IMR-90 (cell line): ENCODE measurements around the gene ZNF423. TPM values are rescaled to one million over a fixed set of nuclear protein-coding genes. Genes with fewer than 3 reads are reported as not detected.
A peak's percentile ranks its signal among the peaks of the same experiment; 100 is the strongest.

Experiments
- ATAC-seq: fragments of 200-7000 bp; cut with Tn5 transposase; 2 replicates; pipeline ENCODE4 v1.9.1; 2020; ENCODE audit warnings: low read depth, mild to moderate bottlenecking, moderate library complexity
- BruUV-seq: library from RNA; stranded (reverse); fragments of 400-500 nt; replicated peaks from 2 replicates; lab custom pipeline; 2021; lab: Mats Ljungman, UMichigan
- CTCF ChIA-PET: fragments of 300-600 bp; formaldehyde crosslinking; extraction: SDS; loops from one replicate; lab custom pipeline; 2021; ENCODE audit warnings: antibody characterized with exemption; lab: Yijun Ruan, JAX
- POLR2A ChIA-PET: fragments of 300-600 bp; sonication (Branson Sonifier 250); formaldehyde crosslinking; loops from one replicate; lab custom pipeline; 2022; ENCODE audit warnings: antibody characterized with exemption; ENCODE audit not compliant: unreplicated experiment; lab: Charles Lee
- DNase-seq: peaks from one replicate; pipeline ENCODE4 v3.0.0; 2013
- H2AFZ ChIP-seq: replicated peaks from 2 replicates; pipeline ENCODE3; 2013; ENCODE audit warnings: low read length, mild to moderate bottlenecking; ENCODE audit not compliant: poor library complexity
- H2AK5ac ChIP-seq: 2 replicates; pipeline ENCODE4 v1.6.1; 2013; ENCODE audit warnings: low read depth, low read length, inconsistent platforms
- H2AK9ac ChIP-seq: replicated peaks from 2 replicates; pipeline ENCODE3; 2013; ENCODE audit warnings: mild to moderate bottlenecking, low read depth, low read length, moderate library complexity; ENCODE audit not compliant: poor library complexity
- H2BK120ac ChIP-seq: 2 replicates; pipeline ENCODE4 v1.6.1; 2013; ENCODE audit warnings: low read depth, low read length, inconsistent platforms
- H2BK15ac ChIP-seq: 3 replicates; pipeline ENCODE4 v1.6.1; 2013; ENCODE audit warnings: low read depth, low read length, inconsistent platforms
- H2BK20ac ChIP-seq: 2 replicates; pipeline ENCODE4 v1.6.1; 2013; ENCODE audit warnings: low read depth, mild to moderate bottlenecking, inconsistent platforms, low read length, moderate library complexity
- H2BK5ac ChIP-seq: 2 replicates; pipeline ENCODE4 v1.6.1; 2013; ENCODE audit warnings: mild to moderate bottlenecking, low read depth, low read length, inconsistent platforms; ENCODE audit not compliant: poor library complexity, severe bottlenecking
- H3K14ac ChIP-seq: replicated peaks from 2 replicates; pipeline ENCODE4 v1.6.1; 2013; ENCODE audit warnings: low read depth, low read length, inconsistent platforms
- H3K18ac ChIP-seq: 2 replicates; pipeline ENCODE4 v1.6.1; 2013; ENCODE audit warnings: low read depth, low read length, control low read depth
- H3K23ac ChIP-seq: 2 replicates; pipeline ENCODE4 v1.6.1; 2013; ENCODE audit warnings: low read depth, low read length, inconsistent platforms
- H3K27ac ChIP-seq: 2 replicates; pipeline ENCODE4 v1.5.1; 2013; ENCODE audit warnings: mild to moderate bottlenecking, control low read depth, low read length; ENCODE audit not compliant: insufficient read depth
- H3K27me3 ChIP-seq: 2 replicates; pipeline ENCODE4 v1.6.1; 2013; ENCODE audit warnings: low read length; ENCODE audit not compliant: control insufficient read depth, insufficient read depth
- H3K36me3 ChIP-seq: 2 replicates; pipeline ENCODE4 v1.6.1; 2013; ENCODE audit warnings: low read length, mixed read lengths; ENCODE audit not compliant: control insufficient read depth, insufficient read depth
- H3K4ac ChIP-seq: 2 replicates; pipeline ENCODE4 v1.6.1; 2013; ENCODE audit warnings: low read depth, low read length, inconsistent platforms
- H3K4me1 ChIP-seq: 2 replicates; pipeline ENCODE4 v1.6.1; 2013; ENCODE audit warnings: low read length, mixed read lengths; ENCODE audit not compliant: control insufficient read depth, insufficient read depth
- H3K4me2 ChIP-seq: 2 replicates; pipeline ENCODE4 v1.6.1; 2013; ENCODE audit warnings: low read depth, mild to moderate bottlenecking, control low read depth, low read length, moderate library complexity
- H3K4me3 ChIP-seq: 2 replicates; pipeline ENCODE4 v1.5.1; 2013; ENCODE audit warnings: low read depth, mild to moderate bottlenecking, control low read depth, low read length, moderate library complexity; ENCODE audit not compliant: insufficient read depth
- H3K56ac ChIP-seq: 2 replicates; pipeline ENCODE4 v1.6.1; 2013; ENCODE audit warnings: low read length, inconsistent platforms; ENCODE audit not compliant: insufficient read depth; ENCODE audit errors: extremely low read depth
- H3K79me1 ChIP-seq, 2 experiments: 2 replicates each; pipeline ENCODE4 v1.6.1; 2013; ENCODE audit warnings: low read length in 2 of 2, inconsistent platforms in 1 of 2, low read depth in 1 of 2
- H3K9ac ChIP-seq: 2 replicates; pipeline ENCODE4 v1.6.1; 2013; ENCODE audit warnings: low read depth, low read length, control low read depth
- H3K9me1 ChIP-seq: 2 replicates; pipeline ENCODE4 v1.6.1; 2013; ENCODE audit warnings: low read length, inconsistent platforms; ENCODE audit not compliant: insufficient read depth
- H3K9me3 ChIP-seq: 2 replicates; pipeline ENCODE4 v1.6.1; 2013; ENCODE audit warnings: low read length; ENCODE audit not compliant: control insufficient read depth, insufficient read depth
- H4K20me1 ChIP-seq: 2 replicates; pipeline ENCODE4 v1.6.1; 2013; ENCODE audit warnings: low read length, inconsistent platforms; ENCODE audit not compliant: insufficient read depth
- H4K5ac ChIP-seq: 2 replicates; pipeline ENCODE4 v1.6.1; 2013; ENCODE audit warnings: mild to moderate bottlenecking, low read depth, low read length, control low read depth
- H4K8ac ChIP-seq, 2 experiments: 2 replicates each; pipeline ENCODE4 v1.6.1; 2013; ENCODE audit warnings: low read depth in 2 of 2, low read length in 2 of 2, control low read depth in 1 of 2, inconsistent platforms in 1 of 2
- H4K91ac ChIP-seq: 2 replicates; pipeline ENCODE4 v1.6.1; 2013; ENCODE audit warnings: low read depth, low read length, inconsistent platforms; ENCODE audit not compliant: insufficient read depth
- CEBPB ChIP-seq: IDR thresholded peaks from 2 replicates; pipeline ENCODE4 v1.6.1; 2012; ENCODE audit warnings: low read depth, low read length, improper control_type of control experiment
- CHD1 ChIP-seq: IDR thresholded peaks from 2 replicates; pipeline ENCODE4 v1.6.1; 2012; ENCODE audit warnings: low read depth, low read length, improper control_type of control experiment
- FOS ChIP-seq: fragments of 150-350 bp; IDR thresholded peaks from 2 replicates; pipeline ENCODE4 v1.6.1; 2016; ENCODE audit warnings: low read depth, low read length
- MAFK ChIP-seq: IDR thresholded peaks from 2 replicates; pipeline ENCODE4 v1.6.1; 2012; ENCODE audit warnings: low read depth, low read length, improper control_type of control experiment
- MAZ ChIP-seq: IDR thresholded peaks from 2 replicates; pipeline ENCODE4 v1.6.1; 2012; ENCODE audit warnings: low read depth, mild to moderate bottlenecking, low read length, improper control_type of control experiment, moderate library complexity, borderline replicate concordance
- MXI1 ChIP-seq: IDR thresholded peaks from 2 replicates; pipeline ENCODE4 v1.6.1; 2012; ENCODE audit warnings: low read depth, mild to moderate bottlenecking, low read length, moderate library complexity, borderline replicate concordance
- RAD21 ChIP-seq: IDR thresholded peaks from 2 replicates; pipeline ENCODE4 v1.6.1; 2012; ENCODE audit warnings: low read length, improper control_type of control experiment
- RFX5 ChIP-seq: IDR thresholded peaks from 2 replicates; pipeline ENCODE4 v1.8.0; 2012; ENCODE audit warnings: low read depth, mild to moderate bottlenecking, low read length, moderate library complexity
- SMC3 ChIP-seq: fragments of 150-350 bp; IDR thresholded peaks from 2 replicates; pipeline ENCODE4 v1.6.1; 2016; ENCODE audit warnings: low read depth, mild to moderate bottlenecking, antibody characterized with exemption, low read length, moderate library complexity
- USF2 ChIP-seq: fragments of 150-350 bp; IDR thresholded peaks from 2 replicates; pipeline ENCODE4 v1.6.1; 2017; ENCODE audit warnings: mild to moderate bottlenecking, antibody characterized with exemption, low read length, low read depth
- WGBS, 2 experiments: methylation state at CpG; one replicate each; pipeline versions ENCODE4 v1.1.5 to v1.1.7; 2013; ENCODE audit warnings: missing lambda C conversion rate in 2 of 2; ENCODE audit not compliant: insufficient read length in 1 of 2; ENCODE audit errors: extremely low coverage in 2 of 2; 5-methylcytosine and 5-hydroxymethylcytosine counted together
- dilution Hi-C: fragments of 300-500 bp; cut with HindIII; formaldehyde crosslinking; loops from one replicate; pipeline ENCODE4 v1.14.3; 2018; ENCODE audit warnings: low sequenced_read_pairs; ENCODE audit not compliant: unreplicated experiment
- in situ Hi-C: fragments of 300-500 bp; cut with MboI; formaldehyde crosslinking; loops from 3 replicates; pipeline ENCODE4 v1.14.3; 2019; ENCODE audit warnings: low sequenced_read_pairs, inconsistent platforms, mixed read lengths
- intact Hi-C: fragments of 100-400 bp; cut with micrococcal nuclease; formaldehyde crosslinking; loops from 2 replicates; pipeline ENCODE4 v1.10.0; 2022
- polyA plus RNA-seq, 3 experiments: library from polyadenylated mRNA; depleted of rRNA; stranded (reverse); fragments of >200 nt; gene quantifications; 2 replicates each; pipeline ENCODE4 v1.2.3, GENCODE V29; 2012; ENCODE audit warnings: low replicate concordance in 1 of 3
- total RNA-seq: library from RNA; depleted of rRNA; stranded (reverse); fragments of >200 nt; gene quantifications from 2 replicates; pipeline ENCODE4 v1.2.3, GENCODE V29; 2012
- TF ChIP-seq, protein P1 (sequence below): conservative IDR thresholded peaks from 2 replicates; pipeline ENCODE4 v1.5.1; 2012; ENCODE audit warnings: mild to moderate bottlenecking, low read depth, low read length, improper control_type of control experiment

The ZNF423 gene
- total and polyA plus RNA-seq, 2 of the 4 experiments (the other 2 are of a cell fraction): under 0.01 to 0.10 TPM

- H2BK5ac ChIP-seq: no peak overlapping the region
- no TSS peak for BruUV-seq
- peak overlapping the region; percentile 16 for H2AK9ac ChIP-seq
- no peak overlapping the region for H2AFZ ChIP-seq
- dilution Hi-C loops: no loop called here
- no peak overlapping the region for H3K18ac ChIP-seq
- H2BK120ac ChIP-seq: no peak overlapping the region
- H3K27ac ChIP-seq: no peak overlapping the region
- ChIA-PET POLR2A (no interaction called here), CTCF (no interaction called here)
- no peak overlapping the region for H2BK20ac ChIP-seq
- H4K8ac ChIP-seq: no peak overlapping the region
- H3K79me1 ChIP-seq: no peaks in the 10 kb centered on the region
- no peak overlapping the region for H3K23ac ChIP-seq
- peaks cover 1% of the 10 kb centered on the region; the same call in 1 of the 2 replicates for H3K27me3 ChIP-seq
- TF ChIP-seq MXI1: no peak
- no peak for TF ChIP-seq MAFK
- no peak for TF ChIP-seq SMC3
- no peak for TF ChIP-seq CEBPB
- TF ChIP-seq, protein P1, sequence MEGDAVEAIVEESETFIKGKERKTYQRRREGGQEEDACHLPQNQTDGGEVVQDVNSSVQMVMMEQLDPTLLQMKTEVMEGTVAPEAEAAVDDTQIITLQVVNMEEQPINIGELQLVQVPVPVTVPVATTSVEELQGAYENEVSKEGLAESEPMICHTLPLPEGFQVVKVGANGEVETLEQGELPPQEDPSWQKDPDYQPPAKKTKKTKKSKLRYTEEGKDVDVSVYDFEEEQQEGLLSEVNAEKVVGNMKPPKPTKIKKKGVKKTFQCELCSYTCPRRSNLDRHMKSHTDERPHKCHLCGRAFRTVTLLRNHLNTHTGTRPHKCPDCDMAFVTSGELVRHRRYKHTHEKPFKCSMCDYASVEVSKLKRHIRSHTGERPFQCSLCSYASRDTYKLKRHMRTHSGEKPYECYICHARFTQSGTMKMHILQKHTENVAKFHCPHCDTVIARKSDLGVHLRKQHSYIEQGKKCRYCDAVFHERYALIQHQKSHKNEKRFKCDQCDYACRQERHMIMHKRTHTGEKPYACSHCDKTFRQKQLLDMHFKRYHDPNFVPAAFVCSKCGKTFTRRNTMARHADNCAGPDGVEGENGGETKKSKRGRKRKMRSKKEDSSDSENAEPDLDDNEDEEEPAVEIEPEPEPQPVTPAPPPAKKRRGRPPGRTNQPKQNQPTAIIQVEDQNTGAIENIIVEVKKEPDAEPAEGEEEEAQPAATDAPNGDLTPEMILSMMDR: no peak
- no peak for TF ChIP-seq CHD1
- TF ChIP-seq USF2: no peak
- no peak for TF ChIP-seq FOS
- TF ChIP-seq RAD21: no peak
- no peak for TF ChIP-seq MAZ
- TF ChIP-seq RFX5: no peak
- H3K56ac ChIP-seq: no peak overlapping the region
- no peak overlapping the region for H3K14ac ChIP-seq
- no peak for ATAC-seq
- in situ Hi-C loops: no loop called here
- H4K20me1 ChIP-seq: no peaks in the 10 kb centered on the region
- H3K9me1 ChIP-seq: no peaks in the 10 kb centered on the region
- H2AK5ac ChIP-seq: no peak overlapping the region
- WGBS, 2 experiments: 83% methylated on average over 1 of the region's 11 CpGs; no CpG with 5 or more reads in 1 of the 2 experiments
- H3K4me2 ChIP-seq: no peak overlapping the region
- no peaks in the 10 kb centered on the region for H3K4me1 ChIP-seq
- intact Hi-C loops: no loop called here
- no peak for DNase-seq
- no peak overlapping the region for H4K91ac ChIP-seq
- no peaks in the 10 kb centered on the region for H3K9me3 ChIP-seq
- no peaks in the 10 kb centered on the region for H3K36me3 ChIP-seq
- no peak overlapping the region for H3K4ac ChIP-seq
- no peak overlapping the region for H3K4me3 ChIP-seq
- no peak overlapping the region for H2BK15ac ChIP-seq
- no peak overlapping the region for H3K9ac ChIP-seq
- no peak overlapping the region for H4K5ac ChIP-seq
Observed at GRCh38 chr16:49778202-49778930, 77.5 kb downstream of the ZNF423 start.
